ENCODE data around the gene TOX2. TPM values are rescaled to one million over a fixed set of nuclear protein-coding genes. Genes with fewer than 3 reads are reported as not detected.

TOX2 gene
- total RNA-seq, 2 experiments from 2014 or later = 3.3 to 3.9 TPM

DNA sequence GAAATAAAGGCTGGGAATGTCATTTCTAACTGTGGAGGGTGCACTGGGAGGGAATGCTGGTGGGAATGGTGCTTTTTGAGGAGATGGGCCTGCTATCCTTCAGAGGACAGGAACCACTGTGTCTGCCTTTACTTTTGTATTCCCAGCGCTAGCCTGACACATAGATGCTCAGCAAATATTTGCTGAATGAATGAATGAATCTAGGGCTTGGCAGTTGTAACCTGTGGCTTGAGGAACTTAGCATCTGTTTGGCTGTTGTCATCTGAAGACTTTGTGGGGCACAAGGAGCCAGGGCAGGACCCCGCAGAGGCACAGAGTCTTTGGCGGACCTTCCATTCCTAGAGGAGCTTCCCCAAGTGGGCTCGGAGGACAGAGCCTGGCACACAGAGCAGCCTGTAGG is 6.1 kb downstream of the TOX2 start:
- H3K4me3 Mint-ChIP-seq = no peak overlapping the region
- H3K27ac ChIP-seq (ENCODE audit: low read depth in 1 of 2, low read length in 2 of 2) = no peak overlapping the region
- DNase-seq (no peak), ATAC-seq (ENCODE audit: poor library complexity) (no peak)
- no peaks in the 10 kb centered on the region for H3K9me3 Mint-ChIP-seq
- intact Hi-C loops (cut with DNase I, micrococcal nuclease) = no loop called here
- peaks cover 30% of the 10 kb centered on the region for H3K27me3 Mint-ChIP-seq
- peaks cover 54% of the 10 kb centered on the region for H3K4me1 ChIP-seq (ENCODE audit: insufficient read depth, low read length)
- ChIA-PET CTCF (no interaction called here), POLR2A (interaction anchor here (0.6 to 1.0 kb wide), 2 partner anchors 74 to 149 kb away, joined by 3 to 4 read pairs; no protein-coding TSS in a partner anchor)
- H3K36me3 ChIP-seq (ENCODE audit: insufficient read depth, low read length) = no peaks in the 10 kb centered on the region
- no peak for TF ChIP-seq CTCF (IDR thresholded peaks at IDR 0.05)
- no peak overlapping the region for H3K4me3 ChIP-seq (ENCODE audit: low read length)
- H3K9me3 ChIP-seq (ENCODE audit: control insufficient read depth in 1 of 2, insufficient read depth in 1 of 2, low read length in 2 of 2) = peaks cover 0 to 4% of the 10 kb centered on the region in 2 experiments
- H3K27me3 ChIP-seq (ENCODE audit: control insufficient read depth in 1 of 2, insufficient read depth in 2 of 2, low read length in 2 of 2) = peaks cover 16 to 20% of the 10 kb centered on the region in 2 experiments
- H3K36me3 Mint-ChIP-seq (ENCODE audit: low read depth) = no peaks in the 10 kb centered on the region
- peaks cover 66% of the 10 kb centered on the region for H3K4me1 Mint-ChIP-seq (ENCODE audit: low read depth)
- no peak overlapping the region for H3K27ac Mint-ChIP-seq

- intact Hi-C loops (cut with DNase I, micrococcal nuclease) = no loop called here
- no peak overlapping the region for H3K4me3 Mint-ChIP-seq
- no peak overlapping the region for H3K27ac ChIP-seq (ENCODE audit: low read depth in 1 of 2, low read length in 2 of 2)
Observed at GRCh38 chr20:43921227-43921780, 6.7 kb downstream of the TOX2 start.

DNA sequence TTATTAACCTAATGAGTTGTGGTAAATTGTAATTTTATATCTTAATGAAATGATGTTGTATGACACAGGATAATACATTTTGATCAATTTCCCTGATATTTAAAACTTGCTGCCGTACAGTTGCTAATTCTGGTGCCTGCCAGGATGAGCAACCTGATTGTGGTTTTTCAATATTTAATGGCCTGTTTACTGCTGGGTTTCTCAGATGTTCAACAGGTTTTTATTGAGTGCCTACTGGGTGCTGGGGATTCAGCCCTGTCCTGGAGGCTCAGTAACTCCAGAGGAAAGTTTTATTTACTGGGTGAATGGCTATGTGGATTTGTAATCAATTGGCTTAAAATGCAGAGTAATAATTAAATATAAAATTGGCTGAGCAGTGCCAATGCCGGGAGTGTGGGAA is 8.0 kb downstream of the TOX2 start:
- Histone ChIP-seq H3K4me1 (ENCODE audit: insufficient read depth, low read length) (peaks cover 49% of the 10 kb centered on the region), H3K36me3 (ENCODE audit: insufficient read depth, low read length) (no peaks in the 10 kb centered on the region), H3K27me3 (ENCODE audit: control insufficient read depth in 1 of 2, insufficient read depth in 2 of 2, low read length in 2 of 2) (peaks cover 0 to 3% of the 10 kb centered on the region in 2 experiments), H3K4me3 (ENCODE audit: low read length) (no peak overlapping the region), H3K27ac (ENCODE audit: low read depth in 1 of 2, low read length in 2 of 2) (no peak overlapping the region), H3K9me3 (ENCODE audit: control insufficient read depth in 1 of 2, insufficient read depth in 1 of 2, low read length in 2 of 2) (no peaks in the 10 kb centered on the region)
- no peak for ATAC-seq (ENCODE audit: poor library complexity)
- Mint-ChIP-seq H3K27ac (no peak overlapping the region), H3K4me1 (ENCODE audit: low read depth) (peaks cover 71% of the 10 kb centered on the region), H3K36me3 (ENCODE audit: low read depth) (no peaks in the 10 kb centered on the region), H3K9me3 (no peaks in the 10 kb centered on the region), H3K27me3 (peaks cover 15% of the 10 kb centered on the region), H3K4me3 (no peak overlapping the region)
- DNase-seq = no peak
- POLR2A ChIA-PET = no interaction called here
- TF ChIP-seq CTCF (IDR thresholded peaks at IDR 0.05) = no peak
- CTCF ChIA-PET = no interaction called here
- intact Hi-C loops (cut with DNase I, micrococcal nuclease) = no loop called here

More at GRCh38 chr20:43921227-43921780, 6.7 kb downstream of the TOX2 start:
- CTCF ChIA-PET = no interaction called here
- H3K36me3 Mint-ChIP-seq (ENCODE audit: low read depth) = no peaks in the 10 kb centered on the region
- no peaks in the 10 kb centered on the region for H3K36me3 ChIP-seq (ENCODE audit: insufficient read depth, low read length)
- H3K9me3 ChIP-seq (ENCODE audit: control insufficient read depth in 1 of 2, insufficient read depth in 1 of 2, low read length in 2 of 2) = no peaks in the 10 kb centered on the region
- ATAC-seq (ENCODE audit: poor library complexity) = no peak
- H3K9me3 Mint-ChIP-seq = no peaks in the 10 kb centered on the region
- H3K27me3 Mint-ChIP-seq = peaks cover 28% of the 10 kb centered on the region
- peaks cover 70% of the 10 kb centered on the region for H3K4me1 Mint-ChIP-seq (ENCODE audit: low read depth)
- no peak for TF ChIP-seq CTCF (IDR thresholded peaks at IDR 0.05)
- DNase-seq = no peak
- H3K4me1 ChIP-seq (ENCODE audit: insufficient read depth, low read length) = peaks cover 53% of the 10 kb centered on the region
- no peak overlapping the region for H3K4me3 ChIP-seq (ENCODE audit: low read length)
- peaks cover 10 to 15% of the 10 kb centered on the region in 2 experiments for H3K27me3 ChIP-seq (ENCODE audit: control insufficient read depth in 1 of 2, insufficient read depth in 2 of 2, low read length in 2 of 2)
- H3K27ac Mint-ChIP-seq = no peak overlapping the region
- POLR2A ChIA-PET = interaction anchor here (0.6 to 1.0 kb wide), 3 partner anchors 38 to 149 kb away, joined by 3 to 4 read pairs (median 3); no protein-coding TSS in a partner anchor
